T-helper 2 cell (primary cell): ENCODE measurements around the gene TBX6.
A peak's percentile ranks its signal among the peaks of the same experiment; 100 is the strongest.

Experiments
- DNase-seq, 5 experiments: peaks; one replicate each; pipeline versions ENCODE4 v3.0.0 to v3.0.0-alpha.2; 2012 to 2022

Gene TBX6

GRCh38 chr16:30085820-30086219 is 5.9 kb downstream of the TBX6 start:
- DNase-seq = no peak

- DNase-seq = no peak
Observed at GRCh38 chr16:30085247-30085646, 6.5 kb downstream of the TBX6 start.

- no peak for DNase-seq
Observed at GRCh38 chr16:30084816-30085159, 6.9 kb downstream of the TBX6 start.

GRCh38 chr16:30084096-30084815 is 7.5 kb downstream of the TBX6 start:
- DNase-seq = no peak

- DNase-seq = no peak
Observed at GRCh38 chr16:30083216-30084055, 8.3 kb downstream of the TBX6 start.

- DNase-seq = no peak
Observed at GRCh38 chr16:30082545-30083090, 9.1 kb downstream of the TBX6 start.

- no peak for DNase-seq
Observed at GRCh38 chr16:30079480-30079879, 12.2 kb downstream of the TBX6 start.

- no peak for DNase-seq
Observed at GRCh38 chr16:30078744-30079143, 13.0 kb downstream of the TBX6 start.

GRCh38 chr16:30077656-30078055 is 14.1 kb downstream of the TBX6 start:
- no peak for DNase-seq

GRCh38 chr16:30076276-30076791 is 15.4 kb downstream of the TBX6 start:
- DNase-seq = no peak

GRCh38 chr16:30075503-30076275 is 16.0 kb downstream of the TBX6 start, which contains the start of gene PPP4C:
PPP4C (plus strand) TSS chr16:30075994; CDS start chr16:30076378, 384 bp downstream.
- DNase-seq = peak; percentile 81 to 95 (median 89)

GRCh38 chr16:30070490-30070889 is 21.2 kb downstream of the TBX6 start:
- DNase-seq = no peak

GRCh38 chr16:30069611-30070462 is 21.9 kb downstream of the TBX6 start:
- no peak for DNase-seq

GRCh38 chr16:30068750-30069610 is 22.7 kb downstream of the TBX6 start:
- DNase-seq = peak in 4 of 5 experiments; percentile 39 to 68 (median 48)

- no peak for DNase-seq
Observed at GRCh38 chr16:30068333-30068732, 23.4 kb downstream of the TBX6 start.

- DNase-seq = no peak
Observed at GRCh38 chr16:30067584-30067916, 24.2 kb downstream of the TBX6 start.

GRCh38 chr16:30066761-30067583 is 24.8 kb downstream of the TBX6 start:
- no peak for DNase-seq

- peak in 2 of 5 experiments; percentile 17 to 49 for DNase-seq
Observed at GRCh38 chr16:30065943-30066760, 25.6 kb downstream of the TBX6 start.
